GM12874 (cell line): Measurements from ENCODE around the gene ASCC3.
A peak's percentile ranks its signal among the peaks of the same experiment; 100 is the strongest.

ENCODE experiments used
- CTCF ChIP-seq: IDR thresholded peaks from 2 replicates; pipeline ENCODE4 v1.5.1; 2011; ENCODE audit warnings: low read depth, mild to moderate bottlenecking, control low read depth, low read length, moderate library complexity; ENCODE audit not compliant: insufficient read depth

Gene ASCC3

GRCh38 chr6:100678027-100678426, 203.1 kb downstream of the ASCC3 start:
- no peak for TF ChIP-seq CTCF

- TF ChIP-seq CTCF, result no peak
These were observed 203.9 kb downstream of the ASCC3 start for GRCh38 chr6:100677240-100677639.

GRCh38 chr6:100673641-100674040, 207.5 kb downstream of the ASCC3 start:
- TF ChIP-seq CTCF, result no peak

DNA sequence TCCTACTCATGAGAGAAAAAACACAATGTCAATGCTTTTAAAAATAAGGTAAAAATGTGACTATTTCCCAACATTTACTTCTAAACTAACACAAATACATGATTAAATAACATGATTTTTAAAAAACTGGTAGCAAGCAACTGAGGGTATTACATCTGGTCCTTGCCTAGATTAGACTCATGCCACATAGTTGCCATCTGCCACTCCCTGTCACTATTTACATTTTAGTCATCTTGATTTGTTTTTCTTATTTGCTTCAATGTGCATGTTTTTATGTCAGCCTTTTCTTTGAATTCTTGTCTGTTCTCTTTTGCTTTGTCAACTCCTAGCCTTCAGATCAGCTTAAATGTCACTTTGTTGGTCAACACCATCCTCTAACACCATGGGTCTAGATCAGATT, 209.4 kb downstream of the ASCC3 start:
- TF ChIP-seq CTCF, result no peak

DNA sequence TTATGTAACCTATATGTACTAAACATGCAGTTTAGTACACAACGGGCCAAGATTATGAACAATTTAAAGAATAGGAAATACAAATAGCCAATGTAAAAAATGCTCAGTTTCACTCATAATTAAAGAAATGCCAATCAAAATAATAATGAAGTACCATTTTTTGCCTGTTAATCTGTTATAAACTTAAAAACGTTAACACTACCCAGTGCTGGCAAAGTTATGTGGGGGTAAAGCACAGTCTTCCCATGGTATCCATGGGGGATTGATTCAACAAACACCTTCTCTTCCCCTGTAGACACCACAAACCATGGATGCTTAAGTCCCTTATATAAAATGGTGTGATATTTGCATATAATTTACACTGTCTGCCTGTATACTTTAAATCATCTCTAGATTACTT, 211.1 kb downstream of the ASCC3 start:
- TF ChIP-seq CTCF, result no peak

GRCh38 chr6:100665041-100665380, 216.1 kb downstream of the ASCC3 start:
- TF ChIP-seq CTCF, result no peak

DNA sequence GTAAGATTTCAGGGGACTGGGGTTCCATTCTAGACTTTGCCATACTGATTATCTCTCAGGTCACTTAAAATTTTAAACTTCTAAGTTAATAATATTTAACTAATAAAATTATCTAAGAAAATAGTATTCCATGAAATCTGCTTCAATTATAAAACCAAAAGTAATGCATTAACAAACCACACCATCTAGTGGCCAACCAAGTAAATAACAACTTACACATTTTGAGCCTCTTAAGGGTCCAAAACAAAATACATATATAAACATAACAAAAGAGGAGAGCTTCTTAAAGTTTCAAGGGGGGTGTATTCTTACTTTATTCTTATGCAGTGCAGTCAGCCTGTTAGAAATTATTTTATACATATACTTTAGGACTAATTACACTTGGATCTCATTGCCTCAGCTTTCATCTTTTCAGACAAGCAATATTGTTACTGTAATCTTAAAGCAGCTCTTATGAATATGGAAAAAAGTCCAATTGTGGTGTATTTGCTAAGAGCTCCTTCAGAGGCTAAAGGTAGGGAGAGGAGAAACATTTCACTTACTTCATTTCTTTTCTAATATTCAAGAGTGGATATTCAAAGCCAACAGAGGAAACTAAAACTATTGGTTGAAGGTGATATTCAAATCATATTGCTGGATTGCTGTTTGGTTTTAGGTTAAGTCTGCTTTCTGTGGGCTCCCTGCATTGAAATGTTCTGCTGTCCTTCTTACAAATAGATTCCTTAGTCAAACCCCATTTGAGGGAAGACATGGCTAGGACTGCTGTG, 216.7 kb downstream of the ASCC3 start:
- 0 out of 2 replicates have a peak, but pooled peaks have one; percentile 39 for TF ChIP-seq CTCF
